AG10803 (cell line): ENCODE measurements around the gene ATP5MC2.
"Not testable (repeated sequence)": the region's sequence is repeated elsewhere in the genome, so short reads cannot be mapped to it uniquely, and the experiment has no call there.

Experiments
- DNase-seq: peaks from one replicate; pipeline ENCODE4 v3.0.0; 2010; ENCODE audit warnings: low read depth
- H3K4me3 ChIP-seq: 2 replicates; pipeline ENCODE4 v1.5.1; 2011; ENCODE audit warnings: mild to moderate bottlenecking, low read length, control low read depth
- TF ChIP-seq, protein P1 (sequence below): conservative IDR thresholded peaks from 2 replicates; pipeline ENCODE4 v1.5.1; 2011; ENCODE audit warnings: mild to moderate bottlenecking, low read length, control low read depth, inconsistent platforms

The ATP5MC2 gene

DNA sequence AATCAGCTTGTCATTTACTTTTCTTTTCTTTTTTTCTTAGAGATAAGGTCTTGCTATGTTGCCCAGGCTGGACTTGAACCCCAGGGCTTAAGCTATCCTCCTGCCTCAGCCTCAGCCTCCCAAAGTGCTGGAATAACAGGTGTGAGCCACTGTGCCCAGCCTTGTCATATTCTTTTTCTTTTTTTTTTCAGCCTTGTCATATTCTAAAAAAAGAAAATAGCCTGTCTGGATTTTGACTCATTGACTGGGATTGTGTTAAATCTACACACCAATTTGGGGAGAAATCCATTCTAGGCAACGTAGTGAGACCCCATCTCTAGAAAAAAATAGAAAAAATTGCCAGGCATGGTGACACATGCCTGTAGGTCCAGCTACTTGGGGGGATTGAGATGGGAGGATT is 24.1 kb downstream of the ATP5MC2 start:
- no peak overlapping the region for H3K4me3 ChIP-seq
- TF ChIP-seq, protein P1, sequence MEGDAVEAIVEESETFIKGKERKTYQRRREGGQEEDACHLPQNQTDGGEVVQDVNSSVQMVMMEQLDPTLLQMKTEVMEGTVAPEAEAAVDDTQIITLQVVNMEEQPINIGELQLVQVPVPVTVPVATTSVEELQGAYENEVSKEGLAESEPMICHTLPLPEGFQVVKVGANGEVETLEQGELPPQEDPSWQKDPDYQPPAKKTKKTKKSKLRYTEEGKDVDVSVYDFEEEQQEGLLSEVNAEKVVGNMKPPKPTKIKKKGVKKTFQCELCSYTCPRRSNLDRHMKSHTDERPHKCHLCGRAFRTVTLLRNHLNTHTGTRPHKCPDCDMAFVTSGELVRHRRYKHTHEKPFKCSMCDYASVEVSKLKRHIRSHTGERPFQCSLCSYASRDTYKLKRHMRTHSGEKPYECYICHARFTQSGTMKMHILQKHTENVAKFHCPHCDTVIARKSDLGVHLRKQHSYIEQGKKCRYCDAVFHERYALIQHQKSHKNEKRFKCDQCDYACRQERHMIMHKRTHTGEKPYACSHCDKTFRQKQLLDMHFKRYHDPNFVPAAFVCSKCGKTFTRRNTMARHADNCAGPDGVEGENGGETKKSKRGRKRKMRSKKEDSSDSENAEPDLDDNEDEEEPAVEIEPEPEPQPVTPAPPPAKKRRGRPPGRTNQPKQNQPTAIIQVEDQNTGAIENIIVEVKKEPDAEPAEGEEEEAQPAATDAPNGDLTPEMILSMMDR = no peak
- no peak for DNase-seq

DNA sequence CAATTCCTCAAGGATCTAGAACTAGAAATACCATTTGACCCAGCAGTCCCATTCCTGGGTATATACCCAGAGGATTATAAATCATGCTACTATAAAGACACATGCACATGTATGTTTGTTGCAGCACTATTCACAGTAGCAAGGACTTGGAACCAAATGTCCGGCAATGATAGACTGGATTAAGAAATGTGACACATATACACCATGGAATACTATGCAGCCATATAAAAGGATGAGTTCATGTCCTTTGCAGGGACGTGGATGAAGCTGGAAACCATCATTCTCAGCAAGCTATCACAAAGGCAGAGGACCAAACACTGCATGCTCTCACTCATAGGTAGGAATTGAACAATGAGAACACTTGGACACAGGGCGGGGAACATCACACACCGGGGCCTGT is 29.6 kb downstream of the ATP5MC2 start:
- peak; percentile 24 for DNase-seq

DNA sequence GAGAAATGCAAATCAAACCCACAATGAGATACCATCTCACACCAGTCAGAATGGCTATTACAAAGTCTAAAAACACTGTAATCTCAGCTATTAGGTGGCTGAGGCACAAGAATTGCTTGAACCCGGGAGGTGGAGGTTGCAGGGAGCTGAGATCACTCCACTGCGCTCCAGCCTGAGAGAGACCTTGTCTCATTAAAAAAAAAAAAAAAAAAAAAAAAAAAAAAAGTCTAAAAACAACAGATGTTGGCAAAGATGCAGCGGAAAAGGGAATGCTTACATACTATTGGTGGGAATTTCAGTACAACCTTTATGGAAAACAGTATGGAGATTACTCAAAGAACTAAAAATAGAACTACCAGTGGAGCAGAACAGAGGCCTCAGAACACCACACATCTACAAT is 30.7 kb downstream of the ATP5MC2 start:
- TF ChIP-seq, protein P1 = no peak
- peak; percentile 67 for DNase-seq

More for the DNA sequence above, 29.6 kb downstream of the ATP5MC2 start:
- H3K4me3 ChIP-seq = not testable (repeated sequence)

DNA sequence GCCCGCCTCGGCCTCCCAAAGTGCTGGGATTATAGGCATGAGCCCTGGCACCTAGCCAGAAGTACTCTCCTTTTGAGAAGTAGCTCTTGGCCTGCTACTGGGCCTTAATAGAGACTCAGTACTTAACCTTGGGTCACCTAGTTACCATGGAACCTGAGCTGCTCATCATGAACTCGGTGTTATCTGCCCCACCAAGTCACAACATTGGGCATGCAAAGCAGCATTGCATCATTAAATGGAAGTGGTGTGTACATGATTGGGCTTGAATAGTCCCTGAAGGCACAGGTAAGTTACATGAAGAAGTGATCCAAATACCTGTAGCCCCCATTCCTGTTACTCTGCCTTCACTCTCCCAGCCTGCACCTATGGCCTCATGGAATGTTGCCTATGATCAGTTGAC is 31.8 kb downstream of the ATP5MC2 start:
- TF ChIP-seq, protein P1 = no peak
- DNase-seq = no peak
- no peak overlapping the region for H3K4me3 ChIP-seq

More for the DNA sequence above, 30.7 kb downstream of the ATP5MC2 start:
- H3K4me3 ChIP-seq = no peak overlapping the region

DNA sequence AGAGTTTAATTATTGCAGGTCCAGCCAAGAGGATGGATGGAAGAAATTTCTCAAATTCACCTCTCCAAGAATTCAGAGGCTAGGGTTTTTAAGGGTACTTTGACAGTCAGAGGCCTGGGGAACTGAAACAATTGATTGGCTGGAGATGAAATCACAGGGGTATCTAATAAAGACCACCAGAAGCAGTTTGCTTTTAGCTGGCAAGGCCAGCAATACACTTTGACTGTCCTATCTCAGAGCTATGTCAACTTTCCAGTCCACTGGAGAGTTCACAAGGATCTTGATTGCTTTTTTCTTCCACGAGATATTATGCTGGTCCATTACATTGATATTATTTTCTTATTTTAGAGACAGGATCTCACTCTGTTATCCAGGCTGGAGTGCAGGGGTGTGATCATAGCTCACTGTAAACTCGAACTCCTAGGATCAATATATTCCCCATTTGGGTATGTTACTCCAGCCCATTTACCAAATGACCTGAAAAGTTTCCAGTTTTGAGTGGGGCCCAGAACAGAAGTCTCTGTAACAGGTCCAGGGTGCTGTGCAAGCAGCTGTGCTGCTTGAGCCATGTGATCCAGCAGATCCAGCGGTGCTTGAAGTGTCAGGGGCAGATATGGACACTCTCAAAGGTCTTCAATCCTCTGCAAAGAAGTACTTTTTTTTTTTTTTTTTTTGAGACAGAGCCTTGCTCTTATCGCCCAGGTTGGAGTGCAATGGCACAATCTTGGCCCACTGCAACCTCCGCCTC is 32.5 kb downstream of the ATP5MC2 start:
- DNase-seq = no peak
- H3K4me3 ChIP-seq = no peak overlapping the region
- TF ChIP-seq, protein P1 = no peak

DNA sequence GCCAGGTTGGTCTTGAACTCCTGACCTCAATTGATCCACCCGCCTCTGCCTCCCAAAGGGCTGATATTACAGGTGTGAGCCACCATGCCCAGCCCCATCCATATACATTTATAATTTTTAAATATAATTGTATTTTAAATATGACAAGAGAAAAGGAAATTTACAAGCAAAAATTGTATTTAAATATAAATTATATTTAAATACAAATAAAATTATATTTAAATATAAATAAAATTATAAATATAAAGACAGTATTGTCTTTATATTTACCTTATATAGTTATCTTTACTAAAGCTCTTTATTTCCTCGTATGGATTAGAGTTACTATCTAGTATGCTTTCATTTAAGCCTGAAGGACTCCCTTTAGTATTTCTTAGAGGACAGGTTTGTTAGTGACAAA is 37.8 kb downstream of the ATP5MC2 start:
- no peak overlapping the region for H3K4me3 ChIP-seq
- no peak for DNase-seq
- TF ChIP-seq, protein P1 = no peak

DNA sequence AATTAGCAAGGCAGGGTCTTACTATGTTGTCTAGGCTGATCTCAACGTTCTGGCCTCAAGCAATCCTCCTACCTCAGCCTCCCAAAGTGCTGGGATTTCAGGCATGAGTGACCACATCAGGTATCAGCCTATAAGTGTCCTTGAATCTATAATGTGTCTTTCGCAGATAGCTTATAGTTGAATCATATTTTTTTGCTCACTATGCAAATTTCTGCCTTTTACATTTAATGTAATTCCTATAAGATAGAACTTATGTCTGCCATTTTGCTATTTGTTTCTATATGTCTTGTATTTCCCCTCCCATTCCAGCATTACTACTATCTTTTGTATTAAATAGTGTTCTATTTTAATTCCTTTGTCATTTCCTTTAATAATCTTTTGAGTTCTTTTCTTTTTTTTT is 39.2 kb downstream of the ATP5MC2 start:
- no peak overlapping the region for H3K4me3 ChIP-seq
- DNase-seq = no peak
- TF ChIP-seq, protein P1 = no peak

DNA sequence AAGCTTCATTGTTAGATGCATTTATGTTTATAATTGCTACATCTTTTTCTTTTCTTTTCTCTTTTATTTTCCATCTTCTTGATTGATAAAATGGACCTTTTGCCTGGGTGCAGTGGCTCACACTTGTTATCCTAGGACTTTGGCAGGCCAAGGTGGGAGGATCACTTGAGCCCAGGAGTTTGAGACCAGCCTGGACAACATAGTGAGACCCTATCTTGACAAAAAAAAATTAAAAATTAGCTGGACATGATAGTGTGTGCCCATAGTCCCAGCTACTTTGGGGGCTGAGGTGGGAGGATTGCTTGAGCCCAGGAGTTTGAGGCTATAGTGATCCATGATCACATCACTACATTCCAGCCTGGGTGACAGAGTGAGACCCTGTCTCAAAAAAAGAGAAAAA is 40.2 kb downstream of the ATP5MC2 start:
- H3K4me3 ChIP-seq, DNase-seq: not testable (repeated sequence)
